CD4-positive, alpha-beta T cell treated with Interferon alpha-2 for 1 hour (primary cell): Measurements from ENCODE around the gene GPATCH8.

Experiments
- DNase-seq, 2 donors: peaks; one replicate each; pipeline ENCODE4 v3.0.0-alpha.2; 2020 to 2022

Gene GPATCH8

GRCh38 chr17:44448412-44448811 lies 54.8 kb downstream of the GPATCH8 start:
- no peak for DNase-seq

GRCh38 chr17:44444735-44445105 lies 58.5 kb downstream of the GPATCH8 start:
- DNase-seq, result no peak

GRCh38 chr17:44442806-44443205 lies 60.4 kb downstream of the GPATCH8 start:
- no peak for DNase-seq

GRCh38 chr17:44439168-44439567 lies 64.0 kb downstream of the GPATCH8 start:
- DNase-seq, result no peak

- peak; percentile 5 to 37 for DNase-seq
Measured at GRCh38 chr17:44438636-44439035, 64.6 kb downstream of the GPATCH8 start.

GRCh38 chr17:44436336-44436735 lies 66.9 kb downstream of the GPATCH8 start:
- no peak for DNase-seq

- no peak for DNase-seq
Measured at GRCh38 chr17:44432254-44433157, 70.7 kb downstream of the GPATCH8 start.

GRCh38 chr17:44424828-44425461 lies 78.3 kb downstream of the GPATCH8 start:
- DNase-seq, result no peak

- DNase-seq, result no peak
Measured at GRCh38 chr17:44417553-44417952, 85.7 kb downstream of the GPATCH8 start.

GRCh38 chr17:44416558-44417289 lies 86.5 kb downstream of the GPATCH8 start:
- DNase-seq, result no peak

GRCh38 chr17:44414394-44415155 lies 88.6 kb downstream of the GPATCH8 start:
- no peak for DNase-seq

- no peak for DNase-seq
Measured at GRCh38 chr17:44409309-44410028, 93.7 kb downstream of the GPATCH8 start.

GRCh38 chr17:44408786-44409185 lies 94.4 kb downstream of the GPATCH8 start:
- no peak for DNase-seq

GRCh38 chr17:44402564-44403172 lies 100.5 kb downstream of the GPATCH8 start:
- no peak for DNase-seq

- no peak for DNase-seq
Measured at GRCh38 chr17:44400226-44400847, 102.9 kb downstream of the GPATCH8 start.

GRCh38 chr17:44398692-44399691 lies 104.2 kb downstream of the GPATCH8 start:
- no peak for DNase-seq

GRCh38 chr17:44397479-44398440 lies 105.4 kb downstream of the GPATCH8 start:
- no peak for DNase-seq

GRCh38 chr17:44396946-44397345 lies 106.3 kb downstream of the GPATCH8 start:
- DNase-seq, result no peak

GRCh38 chr17:44394833-44395232 lies 108.4 kb downstream of the GPATCH8 start:
- DNase-seq, result no peak
